ENCODE results near the gene ZNF124.

ZNF124 gene

DNA sequence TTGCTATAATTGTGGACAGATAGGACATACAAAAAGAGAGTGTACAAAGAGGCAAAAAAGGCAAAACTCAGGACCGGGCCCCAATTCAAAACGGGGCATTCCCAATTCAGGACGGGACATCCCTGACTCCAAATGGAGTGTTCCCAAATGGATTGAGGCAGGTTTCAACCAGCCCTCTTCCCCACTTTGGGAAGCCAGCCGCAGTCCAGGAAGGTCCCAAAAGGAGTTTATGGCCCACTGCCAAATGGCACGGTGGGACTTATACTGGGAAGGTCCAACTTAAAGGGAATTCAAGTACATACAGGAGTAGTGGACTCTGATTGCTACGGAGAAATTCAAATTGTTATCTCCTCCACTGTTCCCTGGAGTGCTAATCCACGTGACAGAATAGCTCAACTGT, 64.1 kb downstream of the ZNF124 start:
- Histone ChIP-seq H3K27ac (ENCODE audit: low read depth, low read length) (no peak overlapping the region), H2AFZ (ENCODE audit: low read depth, low read length, severe bottlenecking) (no peak overlapping the region), H3K4me2 (ENCODE audit: low read depth, low read length, poor library complexity, severe bottlenecking) (no peak overlapping the region)

DNA sequence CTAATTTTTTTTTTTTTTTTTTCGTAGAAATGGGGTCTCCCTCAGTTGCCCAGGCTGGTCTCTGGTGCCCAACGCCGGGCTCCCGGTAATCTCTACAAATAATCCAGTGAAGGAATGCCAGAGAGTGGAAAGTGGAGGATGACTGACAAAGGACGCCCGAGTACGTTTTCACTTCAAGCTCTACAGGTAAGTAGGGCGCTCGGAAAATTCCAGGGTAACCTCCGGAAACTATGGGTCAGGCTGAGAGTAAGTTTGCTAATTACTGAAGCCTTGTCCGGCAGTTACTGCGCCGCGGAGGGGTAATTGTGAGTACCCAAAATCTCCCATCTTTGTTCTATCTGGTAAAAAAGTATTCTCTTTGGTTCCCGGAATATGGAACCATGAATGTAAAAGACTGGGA, 65.9 kb downstream of the ZNF124 start:
- Histone ChIP-seq H3K9me2 (replicated peaks; ENCODE audit: insufficient read depth, low read length) (no peaks in the 10 kb centered on the region), H3K4me3 (ENCODE audit: insufficient read depth, low read length, poor library complexity, severe bottlenecking) (no peak overlapping the region), H3K4me2 (ENCODE audit: low read depth, low read length, poor library complexity, severe bottlenecking) (no peak overlapping the region)

More for the DNA sequence above, 64.1 kb downstream of the ZNF124 start:
- H3K79me2 ChIP-seq (ENCODE audit: insufficient read depth, low read length), result peaks cover 13% of the 10 kb centered on the region
- H3F3A ChIP-seq (ENCODE audit: insufficient read depth), result no peaks in the 10 kb centered on the region
- H3K9me2 ChIP-seq (replicated peaks; ENCODE audit: insufficient read depth, low read length), result no peaks in the 10 kb centered on the region
- no peak for TF ChIP-seq EZH2phosphoT487 (conservative IDR thresholded peaks at IDR 0.05; ENCODE audit: low read length)
- TF ChIP-seq, protein P1, sequence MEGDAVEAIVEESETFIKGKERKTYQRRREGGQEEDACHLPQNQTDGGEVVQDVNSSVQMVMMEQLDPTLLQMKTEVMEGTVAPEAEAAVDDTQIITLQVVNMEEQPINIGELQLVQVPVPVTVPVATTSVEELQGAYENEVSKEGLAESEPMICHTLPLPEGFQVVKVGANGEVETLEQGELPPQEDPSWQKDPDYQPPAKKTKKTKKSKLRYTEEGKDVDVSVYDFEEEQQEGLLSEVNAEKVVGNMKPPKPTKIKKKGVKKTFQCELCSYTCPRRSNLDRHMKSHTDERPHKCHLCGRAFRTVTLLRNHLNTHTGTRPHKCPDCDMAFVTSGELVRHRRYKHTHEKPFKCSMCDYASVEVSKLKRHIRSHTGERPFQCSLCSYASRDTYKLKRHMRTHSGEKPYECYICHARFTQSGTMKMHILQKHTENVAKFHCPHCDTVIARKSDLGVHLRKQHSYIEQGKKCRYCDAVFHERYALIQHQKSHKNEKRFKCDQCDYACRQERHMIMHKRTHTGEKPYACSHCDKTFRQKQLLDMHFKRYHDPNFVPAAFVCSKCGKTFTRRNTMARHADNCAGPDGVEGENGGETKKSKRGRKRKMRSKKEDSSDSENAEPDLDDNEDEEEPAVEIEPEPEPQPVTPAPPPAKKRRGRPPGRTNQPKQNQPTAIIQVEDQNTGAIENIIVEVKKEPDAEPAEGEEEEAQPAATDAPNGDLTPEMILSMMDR (IDR thresholded peaks at IDR 0.05; ENCODE audit: insufficient read depth, low read length, poor library complexity, severe bottlenecking), result no peak
- H3K4me3 ChIP-seq (ENCODE audit: insufficient read depth, low read length, poor library complexity, severe bottlenecking), result no peak overlapping the region
- no peaks in the 10 kb centered on the region for H4K20me1 ChIP-seq (ENCODE audit: low read depth, low read length)
- no peak overlapping the region for H3K9ac ChIP-seq (ENCODE audit: low read length)
- peaks cover 4% of the 10 kb centered on the region for H3K36me3 ChIP-seq (ENCODE audit: low read length)
- no peaks in the 10 kb centered on the region for H3K27me3 ChIP-seq (ENCODE audit: low read length)
- H3K9me3 ChIP-seq (ENCODE audit: insufficient read depth, low read length), result peaks cover 5% of the 10 kb centered on the region; the same call in 1 of the 2 replicates

More for the DNA sequence above, 65.9 kb downstream of the ZNF124 start:
- Histone ChIP-seq H3F3A (ENCODE audit: insufficient read depth) (no peaks in the 10 kb centered on the region), H3K9ac (ENCODE audit: low read length) (no peak overlapping the region), H2AFZ (ENCODE audit: low read depth, low read length, severe bottlenecking) (no peak overlapping the region), H4K20me1 (ENCODE audit: low read depth, low read length) (no peaks in the 10 kb centered on the region), H3K9me3 (ENCODE audit: insufficient read depth, low read length) (peaks cover 19% of the 10 kb centered on the region; the same call in 1 of the 2 replicates), H3K27me3 (ENCODE audit: low read length) (no peaks in the 10 kb centered on the region), H3K27ac (ENCODE audit: low read depth, low read length) (no peak overlapping the region), H3K79me2 (ENCODE audit: insufficient read depth, low read length) (peaks cover 28% of the 10 kb centered on the region), H3K36me3 (ENCODE audit: low read length) (peaks cover 22% of the 10 kb centered on the region)
- no peak for TF ChIP-seq EZH2phosphoT487 (conservative IDR thresholded peaks at IDR 0.05; ENCODE audit: low read length)
- TF ChIP-seq, protein P1 (IDR thresholded peaks at IDR 0.05; ENCODE audit: insufficient read depth, low read length, poor library complexity, severe bottlenecking), result no peak
